Measurements from ENCODE around the gene IL15. TPM values are rescaled to one million over a fixed set of nuclear protein-coding genes. Genes with fewer than 3 reads are reported as not detected.

Gene IL15
- total and polyA plus RNA-seq, 2 donors (not counting 1 experiment from before 2014, with no cell fraction given), result 10.0 to 14.9 TPM

DNA sequence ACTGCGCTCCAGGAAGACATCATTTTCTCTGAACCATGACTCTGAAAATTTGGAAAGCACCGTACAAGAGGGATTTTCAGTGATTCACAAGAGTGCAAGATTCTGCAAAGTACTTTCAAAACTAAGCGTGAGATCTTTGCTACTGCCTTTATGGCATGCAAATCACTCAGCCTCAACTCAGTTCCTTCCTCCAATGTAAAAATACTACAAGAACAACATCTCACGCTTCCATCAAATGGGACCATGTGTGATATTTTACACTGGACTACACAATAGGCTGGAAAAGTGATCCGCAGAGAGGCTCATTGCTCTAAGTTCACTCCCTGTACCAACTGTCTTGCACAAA lies 674 bp upstream of the IL15 start:
- Histone ChIP-seq H3K79me2 (ENCODE audit: control insufficient read depth, insufficient read depth, low read length) (peaks cover 7% of the 10 kb centered on the region), H3K4me1 (ENCODE audit: control insufficient read depth, extremely low read depth, insufficient read depth, low read length) (no peaks in the 10 kb centered on the region), H3K36me3 (ENCODE audit: control insufficient read depth, insufficient read depth, low read length) (no peaks in the 10 kb centered on the region), H3K4me2 (ENCODE audit: extremely low read depth, insufficient read depth, low read length) (peak overlapping the region; percentile 90), H4K20me1 (ENCODE audit: control insufficient read depth, extremely low read depth, insufficient read depth, low read length) (no peaks in the 10 kb centered on the region), H3K27ac (ENCODE audit: insufficient read depth, low read length) (no peak overlapping the region), H3K4me3 (replicated peaks in 1 of 4; ENCODE audit: control extremely low read depth in 1 of 4, insufficient read depth in 1 of 4, low read depth in 3 of 4, low read length in 4 of 4) (peak overlapping the region; percentile 80 to 92 (median 83)), H3K9ac (ENCODE audit: insufficient read depth, low read length) (no peak overlapping the region), H2AFZ (ENCODE audit: low read length) (peak overlapping the region; percentile 86), H3K9me3 (ENCODE audit: control insufficient read depth, insufficient read depth, low read depth, low read length) (no peaks in the 10 kb centered on the region), H3K27me3 (ENCODE audit: control insufficient read depth, insufficient read depth, low read length) (no peaks in the 10 kb centered on the region)
- no peak for TF ChIP-seq EZH2 (IDR thresholded peaks at IDR 0.05; ENCODE audit: low read length, missing control alignments)
- TF ChIP-seq, protein P1, sequence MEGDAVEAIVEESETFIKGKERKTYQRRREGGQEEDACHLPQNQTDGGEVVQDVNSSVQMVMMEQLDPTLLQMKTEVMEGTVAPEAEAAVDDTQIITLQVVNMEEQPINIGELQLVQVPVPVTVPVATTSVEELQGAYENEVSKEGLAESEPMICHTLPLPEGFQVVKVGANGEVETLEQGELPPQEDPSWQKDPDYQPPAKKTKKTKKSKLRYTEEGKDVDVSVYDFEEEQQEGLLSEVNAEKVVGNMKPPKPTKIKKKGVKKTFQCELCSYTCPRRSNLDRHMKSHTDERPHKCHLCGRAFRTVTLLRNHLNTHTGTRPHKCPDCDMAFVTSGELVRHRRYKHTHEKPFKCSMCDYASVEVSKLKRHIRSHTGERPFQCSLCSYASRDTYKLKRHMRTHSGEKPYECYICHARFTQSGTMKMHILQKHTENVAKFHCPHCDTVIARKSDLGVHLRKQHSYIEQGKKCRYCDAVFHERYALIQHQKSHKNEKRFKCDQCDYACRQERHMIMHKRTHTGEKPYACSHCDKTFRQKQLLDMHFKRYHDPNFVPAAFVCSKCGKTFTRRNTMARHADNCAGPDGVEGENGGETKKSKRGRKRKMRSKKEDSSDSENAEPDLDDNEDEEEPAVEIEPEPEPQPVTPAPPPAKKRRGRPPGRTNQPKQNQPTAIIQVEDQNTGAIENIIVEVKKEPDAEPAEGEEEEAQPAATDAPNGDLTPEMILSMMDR (conservative IDR thresholded peaks at IDR 0.05 in 1 of 2, IDR thresholded peaks at IDR 0.05 in 1 of 2; ENCODE audit: low read depth in 1 of 2, low read length in 2 of 2), result no peak
- no peak for DNase-seq (ENCODE audit: low read depth in 2 of 2)

DNA sequence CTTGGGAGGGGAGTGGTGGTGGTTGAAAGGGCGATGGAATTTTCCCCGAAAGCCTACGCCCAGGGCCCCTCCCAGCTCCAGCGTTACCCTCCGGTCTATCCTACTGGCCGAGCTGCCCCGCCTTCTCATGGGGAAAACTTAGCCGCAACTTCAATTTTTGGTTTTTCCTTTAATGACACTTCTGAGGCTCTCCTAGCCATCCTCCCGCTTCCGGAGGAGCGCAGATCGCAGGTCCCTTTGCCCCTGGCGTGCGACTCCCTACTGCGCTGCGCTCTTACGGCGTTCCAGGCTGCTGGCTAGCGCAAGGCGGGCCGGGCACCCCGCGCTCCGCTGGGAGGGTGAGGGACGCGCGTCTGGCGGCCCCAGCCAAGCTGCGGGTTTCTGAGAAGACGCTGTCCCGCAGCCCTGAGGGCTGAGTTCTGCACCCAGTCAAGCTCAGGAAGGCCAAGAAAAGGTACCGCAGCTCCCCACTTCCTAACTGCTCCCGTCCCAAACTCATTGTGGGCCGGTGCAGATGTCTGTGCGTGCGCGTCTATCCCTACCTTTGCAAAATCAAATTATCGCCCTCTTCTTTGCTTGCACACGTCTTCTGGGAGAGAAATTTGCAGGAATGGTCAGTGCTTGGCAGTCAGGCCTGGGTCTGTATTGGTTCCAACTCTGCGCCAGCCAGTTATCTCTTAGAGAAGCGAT lies 533 bp downstream of the IL15 start:
- Histone ChIP-seq H3K4me2 (ENCODE audit: extremely low read depth, insufficient read depth, low read length) (peak overlapping the region; percentile 88), H3K79me2 (ENCODE audit: control insufficient read depth, insufficient read depth, low read length) (peaks cover 7% of the 10 kb centered on the region), H3K27me3 (ENCODE audit: control insufficient read depth, insufficient read depth, low read length) (no peaks in the 10 kb centered on the region), H3K36me3 (ENCODE audit: control insufficient read depth, insufficient read depth, low read length) (no peaks in the 10 kb centered on the region), H4K20me1 (ENCODE audit: control insufficient read depth, extremely low read depth, insufficient read depth, low read length) (no peaks in the 10 kb centered on the region), H3K27ac (ENCODE audit: insufficient read depth, low read length) (peak overlapping the region; percentile 86), H3K9ac (ENCODE audit: insufficient read depth, low read length) (peak overlapping the region; percentile 85), H3K9me3 (ENCODE audit: control insufficient read depth, insufficient read depth, low read depth, low read length) (no peaks in the 10 kb centered on the region), H2AFZ (ENCODE audit: low read length) (peak overlapping the region; percentile 90), H3K4me1 (ENCODE audit: control insufficient read depth, extremely low read depth, insufficient read depth, low read length) (no peaks in the 10 kb centered on the region), H3K4me3 (replicated peaks in 1 of 4; ENCODE audit: control extremely low read depth in 1 of 4, insufficient read depth in 1 of 4, low read depth in 3 of 4, low read length in 4 of 4) (peak overlapping the region; percentile 80 to 92 (median 83))
- TF ChIP-seq EZH2 (IDR thresholded peaks at IDR 0.05; ENCODE audit: low read length, missing control alignments), result no peak
- TF ChIP-seq, protein P1 (conservative IDR thresholded peaks at IDR 0.05 in 1 of 2, IDR thresholded peaks at IDR 0.05 in 1 of 2; ENCODE audit: low read depth in 1 of 2, low read length in 2 of 2), result no peak
- peak; percentile 67 to 69 for DNase-seq (ENCODE audit: low read depth in 2 of 2)

DNA sequence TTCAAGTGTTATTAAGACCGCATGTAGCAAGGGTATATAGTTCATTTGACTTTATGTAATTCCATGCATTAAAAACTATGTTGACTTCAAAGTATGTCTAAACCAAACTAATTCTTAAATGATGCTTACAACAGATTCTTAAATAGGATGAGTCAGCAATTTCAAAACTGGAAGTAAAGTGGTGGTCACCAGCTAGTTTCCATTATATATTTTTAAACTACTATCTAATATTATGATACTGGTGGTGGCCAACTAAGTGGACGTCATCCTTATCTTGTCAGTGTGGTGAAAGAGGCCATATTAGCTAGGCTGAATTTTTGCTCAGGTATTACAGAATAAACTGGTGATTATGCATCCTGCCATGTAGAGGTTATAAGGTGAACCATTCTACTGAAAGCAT lies 1.2 kb downstream of the IL15 start:
- TF ChIP-seq, protein P1 (conservative IDR thresholded peaks at IDR 0.05 in 1 of 2, IDR thresholded peaks at IDR 0.05 in 1 of 2; ENCODE audit: low read depth in 1 of 2, low read length in 2 of 2), result no peak
- TF ChIP-seq EZH2 (IDR thresholded peaks at IDR 0.05; ENCODE audit: low read length, missing control alignments), result no peak
- Histone ChIP-seq H3K9me3 (ENCODE audit: control insufficient read depth, insufficient read depth, low read depth, low read length) (no peaks in the 10 kb centered on the region), H3K27ac (ENCODE audit: insufficient read depth, low read length) (no peak overlapping the region), H3K27me3 (ENCODE audit: control insufficient read depth, insufficient read depth, low read length) (no peaks in the 10 kb centered on the region), H3K79me2 (ENCODE audit: control insufficient read depth, insufficient read depth, low read length) (peaks cover 12% of the 10 kb centered on the region), H4K20me1 (ENCODE audit: control insufficient read depth, extremely low read depth, insufficient read depth, low read length) (no peaks in the 10 kb centered on the region), H3K9ac (ENCODE audit: insufficient read depth, low read length) (no peak overlapping the region), H3K4me1 (ENCODE audit: control insufficient read depth, extremely low read depth, insufficient read depth, low read length) (peaks cover 2% of the 10 kb centered on the region), H3K4me2 (ENCODE audit: extremely low read depth, insufficient read depth, low read length) (peak overlapping the region; percentile 88), H3K4me3 (replicated peaks in 1 of 4; ENCODE audit: control extremely low read depth in 1 of 4, insufficient read depth in 1 of 4, low read depth in 3 of 4, low read length in 4 of 4) (peak overlapping the region; percentile 80 to 92 (median 83)), H3K36me3 (ENCODE audit: control insufficient read depth, insufficient read depth, low read length) (no peaks in the 10 kb centered on the region), H2AFZ (ENCODE audit: low read length) (no peak overlapping the region)
- DNase-seq (ENCODE audit: low read depth in 2 of 2), result peak; percentile 30 to 36

Data from fibroblast of lung (primary cell).